HG02852 (cell line): Measurements from ENCODE around the gene PLGRKT.
"Not testable (repeated sequence)": the region's sequence is repeated elsewhere in the genome, so short reads cannot be mapped to it uniquely, and the experiment has no call there.

Source experiments
- ATAC-seq: cut with Tn5 transposase; IDR thresholded peaks from one replicate; pipeline ENCODE4 v1.9.1; 2021; ENCODE audit warnings: mild to moderate bottlenecking, moderate library complexity; ENCODE audit not compliant: unreplicated experiment

Gene PLGRKT

DNA sequence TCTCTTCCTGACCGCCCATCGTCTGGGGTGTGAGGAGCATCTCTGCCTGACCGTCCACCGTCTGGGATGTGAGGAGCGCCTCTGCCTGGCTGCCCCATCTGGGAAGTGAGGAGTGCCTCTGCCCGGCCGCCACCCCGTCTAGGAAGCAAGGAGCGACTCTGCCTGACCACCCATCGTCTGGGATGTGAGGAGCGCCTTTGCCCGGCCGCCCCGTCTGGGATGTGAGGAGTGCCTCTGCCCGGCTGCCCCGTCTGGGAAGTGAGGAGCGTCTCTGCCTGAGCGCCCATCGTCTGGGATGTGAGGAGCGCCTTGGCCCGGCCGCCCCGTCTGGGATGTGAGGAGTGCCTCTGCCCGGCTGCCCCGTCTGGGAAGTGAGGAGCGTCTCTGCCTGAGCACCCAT lies 4.4 kb downstream of the PLGRKT start:
- not testable (repeated sequence) for ATAC-seq

DNA sequence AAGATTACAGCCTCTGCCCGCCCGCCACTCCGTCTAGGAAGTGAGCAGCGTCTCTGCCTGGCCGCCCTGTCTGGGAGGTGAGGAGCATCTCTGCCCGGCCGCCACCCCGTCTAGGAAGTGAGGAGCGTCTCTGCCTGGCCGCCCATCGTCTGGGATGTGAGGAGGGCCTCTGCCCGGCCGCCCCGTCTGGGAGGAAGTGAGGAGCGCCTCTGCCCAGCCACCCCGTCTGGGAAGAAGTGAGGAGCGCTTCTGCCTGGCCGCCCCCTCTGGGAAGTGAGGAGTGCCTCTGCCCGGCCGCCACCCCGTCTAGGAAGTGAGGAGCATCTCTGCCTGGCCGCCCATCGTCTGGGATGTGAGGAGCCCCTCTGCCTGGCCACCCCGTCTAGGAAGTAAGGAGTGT lies 4.8 kb downstream of the PLGRKT start:
- ATAC-seq: not testable (repeated sequence)

DNA sequence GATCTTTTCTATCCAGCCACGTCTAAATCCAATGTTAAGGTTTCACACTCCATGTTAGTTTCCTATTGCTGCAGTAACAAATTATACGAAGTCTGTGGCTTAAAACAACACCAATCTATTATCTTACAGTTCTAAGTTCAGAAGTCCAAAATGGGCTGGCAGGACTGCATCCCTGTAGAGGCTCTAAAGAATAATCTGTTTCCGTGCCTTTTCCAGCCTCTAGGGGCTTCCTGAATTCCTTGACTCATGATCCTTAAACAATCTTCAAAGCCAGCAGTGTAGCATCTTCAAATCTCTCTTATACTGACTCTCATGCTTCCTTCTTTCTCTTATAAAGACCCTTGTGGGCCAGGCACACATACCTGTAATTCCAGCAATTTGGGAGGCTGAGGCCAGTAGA lies 6.8 kb downstream of the PLGRKT start:
- no peak for ATAC-seq

DNA sequence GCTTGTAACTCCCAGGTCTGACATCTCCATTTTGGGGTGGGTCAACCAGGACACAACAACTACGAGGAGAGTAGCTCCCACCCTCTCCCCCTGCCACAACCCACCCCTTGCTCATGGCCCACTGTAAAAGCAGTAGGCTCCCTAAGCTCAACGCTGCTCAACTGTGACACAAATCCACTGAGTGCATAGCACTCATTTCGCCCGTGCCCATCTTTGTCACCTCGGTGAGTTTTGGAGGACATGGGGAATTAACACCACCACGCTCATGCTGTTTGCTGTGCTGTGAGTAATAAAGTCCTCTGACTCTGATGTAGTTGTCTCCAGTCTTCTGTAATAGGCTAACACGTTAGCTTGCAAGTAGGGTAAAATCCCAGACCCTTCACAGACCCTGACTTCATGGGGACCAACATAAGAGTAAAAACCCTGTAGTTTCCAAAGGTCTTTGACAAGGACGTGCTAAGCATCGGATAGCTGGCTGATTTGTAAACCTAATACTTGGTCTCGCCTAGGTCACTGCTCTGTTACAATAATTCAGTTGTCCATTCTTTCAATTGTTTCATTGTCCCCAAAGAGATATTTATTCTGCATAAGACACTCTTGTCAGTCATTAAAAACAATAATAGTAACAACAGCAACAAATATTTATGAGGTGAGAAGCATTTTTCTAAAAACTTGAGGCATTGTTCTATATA lies 7.7 kb downstream of the PLGRKT start:
- ATAC-seq: no peak

DNA sequence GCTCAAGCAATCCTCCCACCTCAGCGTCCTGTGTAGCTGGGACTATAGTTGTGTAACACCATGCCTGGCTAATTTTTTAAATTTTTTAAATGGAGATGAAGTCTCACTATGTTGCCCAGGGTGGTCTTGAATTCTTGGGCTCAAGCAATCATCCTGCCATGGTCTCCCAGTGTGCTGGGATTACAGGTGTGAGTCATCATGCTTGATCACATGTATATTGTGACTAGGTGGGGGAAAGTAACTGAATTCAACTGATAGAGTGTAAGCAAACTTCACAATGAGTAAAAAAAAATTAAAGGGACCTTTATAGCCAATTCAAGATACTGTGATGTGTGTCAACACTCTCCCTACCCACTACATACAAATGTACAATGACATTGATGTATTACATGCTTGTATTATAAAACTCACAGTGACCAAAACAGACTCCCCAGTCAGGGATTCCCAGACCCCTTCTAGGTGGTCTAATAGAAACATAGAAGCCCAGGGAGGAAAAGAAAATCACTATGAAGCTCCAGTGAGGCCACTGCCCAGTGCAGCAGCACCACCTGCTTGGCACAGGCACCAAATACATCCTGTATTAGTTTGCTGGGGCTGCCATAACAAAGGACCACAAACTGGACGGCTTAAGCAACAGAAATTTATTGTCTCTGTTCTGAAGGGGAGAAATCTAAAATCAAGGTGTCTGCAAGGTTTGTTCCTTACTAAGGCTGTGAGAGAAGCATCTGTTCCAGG lies 8.8 kb downstream of the PLGRKT start:
- ATAC-seq: no peak

DNA sequence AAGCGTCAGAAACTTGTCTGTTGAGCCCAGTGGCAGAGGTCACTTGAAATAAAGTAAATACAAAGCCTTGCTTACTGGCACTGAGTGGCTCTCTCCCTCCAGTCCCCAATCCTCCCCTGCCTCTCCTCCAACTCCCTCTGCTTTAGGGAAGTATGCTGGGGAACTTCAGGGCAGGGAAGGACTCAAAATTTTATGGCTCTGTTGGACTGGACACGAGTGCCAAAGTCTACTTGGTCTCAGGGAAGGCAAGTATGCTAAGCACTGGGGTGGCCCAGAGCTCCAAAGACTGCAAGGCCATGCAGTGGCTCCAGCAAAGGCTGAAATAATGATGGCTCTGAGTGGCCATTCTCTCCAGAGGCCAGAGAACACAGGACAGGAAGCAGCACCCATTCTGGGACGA lies 9.6 kb downstream of the PLGRKT start:
- ATAC-seq: no peak

DNA sequence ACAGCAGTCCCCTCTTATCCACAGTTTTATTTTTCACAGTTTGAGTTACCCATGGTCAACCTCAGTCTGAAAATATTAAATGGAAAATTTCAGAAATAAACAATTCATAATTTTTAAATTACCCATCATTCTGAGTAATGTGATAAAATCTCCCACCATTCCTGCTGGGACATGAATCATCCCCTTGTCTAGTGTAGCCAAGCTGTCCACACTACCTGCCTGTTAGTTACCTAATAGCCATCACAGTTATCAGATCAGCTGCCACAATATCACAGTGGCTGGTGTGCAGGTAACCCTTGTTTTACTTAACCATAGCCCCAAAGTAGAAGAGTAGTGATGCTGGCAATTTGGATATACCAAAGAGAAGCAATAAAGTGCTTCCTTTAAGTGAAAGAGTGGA lies 10.7 kb downstream of the PLGRKT start:
- ATAC-seq: no peak

DNA sequence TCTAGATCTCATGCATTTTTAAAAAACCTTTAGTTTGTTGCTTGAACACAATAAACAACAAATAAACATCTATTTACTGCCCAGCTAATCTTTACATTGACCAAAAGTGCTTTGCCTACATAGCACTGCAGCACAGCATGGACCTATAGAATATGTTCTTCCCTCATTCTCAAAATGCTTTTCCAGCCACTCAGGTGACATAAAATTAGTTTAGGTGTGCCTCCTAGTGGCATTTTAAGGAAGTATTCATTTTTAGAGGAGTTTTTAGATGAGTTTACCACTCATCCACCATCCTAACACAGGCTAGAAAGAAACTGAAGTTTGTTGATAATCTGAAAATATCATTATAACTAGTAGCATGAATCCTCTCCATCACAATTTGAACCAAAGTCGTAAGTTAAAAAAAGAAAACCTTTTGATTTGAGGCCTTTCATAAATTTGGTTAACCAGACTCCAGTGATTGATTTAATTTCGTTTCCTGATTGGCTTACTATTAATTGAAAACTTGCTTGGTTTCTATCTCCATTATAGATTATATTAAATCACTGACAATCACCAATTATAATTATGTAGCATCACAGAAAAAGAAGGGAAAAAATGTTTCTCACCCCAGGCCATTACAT lies 12.6 kb downstream of the PLGRKT start:
- no peak for ATAC-seq

DNA sequence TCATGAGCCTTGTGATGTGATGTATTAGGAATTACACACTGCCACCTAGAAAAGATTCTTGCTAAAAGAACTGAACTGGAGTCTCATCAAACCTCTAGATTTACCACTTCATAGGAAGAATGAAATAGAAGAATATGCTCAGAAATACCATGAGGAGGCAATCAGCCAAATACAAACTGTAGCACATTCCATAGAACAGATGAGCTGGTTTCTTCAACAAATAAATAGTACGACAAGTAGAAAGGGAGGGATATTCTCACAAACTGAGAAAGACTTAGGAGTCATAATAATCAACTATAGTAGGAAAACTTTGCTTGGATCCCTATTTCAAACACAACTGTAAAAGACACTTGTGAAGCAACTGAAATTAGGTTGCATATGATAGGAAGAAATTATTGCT lies 15.4 kb downstream of the PLGRKT start:
- ATAC-seq: no peak

DNA sequence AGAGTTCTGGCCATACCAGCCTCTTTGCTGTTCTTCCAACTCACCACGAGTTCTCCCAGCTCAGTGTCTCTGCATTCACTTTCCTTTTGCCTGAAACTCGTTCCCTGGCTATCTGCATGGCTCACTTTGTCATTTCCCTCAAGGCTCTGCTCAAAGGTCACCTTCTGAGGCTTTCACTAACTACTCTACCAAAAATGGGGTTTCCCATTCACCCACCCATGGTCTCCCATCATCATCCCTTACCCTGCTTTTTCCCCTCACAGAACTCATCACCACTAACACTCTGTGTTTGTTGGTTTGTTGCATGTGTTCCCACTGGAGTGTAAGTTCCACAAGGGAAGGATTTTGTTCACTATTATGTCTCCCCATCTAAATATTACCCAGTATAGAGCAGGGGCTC lies 16.6 kb downstream of the PLGRKT start:
- no peak for ATAC-seq

DNA sequence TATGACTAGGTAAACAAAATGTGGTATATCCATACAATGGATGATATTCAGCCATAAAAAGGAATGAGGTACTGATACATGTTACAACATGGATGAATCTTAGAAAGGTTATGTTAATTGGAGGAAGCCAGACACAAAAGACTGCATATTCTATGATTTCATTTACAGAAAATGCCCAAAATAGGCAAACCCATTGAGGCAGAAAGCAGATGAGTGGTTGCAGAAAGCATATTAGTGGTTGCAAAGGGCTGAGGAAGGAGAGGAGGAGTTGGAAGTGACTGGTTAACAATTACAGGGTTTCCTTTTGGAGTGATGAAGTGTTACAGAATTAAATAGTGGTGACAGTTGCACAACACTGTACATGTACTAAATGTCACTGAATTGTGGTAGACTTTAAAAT lies 17.7 kb downstream of the PLGRKT start:
- no peak for ATAC-seq

DNA sequence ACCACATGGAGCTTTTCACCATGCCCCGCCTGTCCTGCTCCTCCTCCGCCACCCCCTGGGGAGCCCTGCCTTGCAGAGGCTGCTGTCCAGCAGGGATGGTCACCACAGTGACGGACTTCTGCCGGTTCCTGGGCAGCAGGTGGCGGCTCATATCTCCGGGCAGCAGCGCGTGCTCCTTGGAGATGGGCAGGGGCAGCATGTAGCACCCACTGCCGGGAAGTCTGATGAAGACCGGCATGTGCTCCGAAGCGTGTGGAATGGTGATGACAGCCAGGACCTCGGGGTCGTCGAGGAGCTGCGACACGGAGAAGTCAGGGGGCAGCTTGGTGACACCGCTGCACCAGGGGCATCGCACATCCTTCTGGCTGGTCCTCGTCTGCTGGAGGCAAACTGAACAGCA lies 19.2 kb downstream of the PLGRKT start:
- no peak for ATAC-seq

DNA sequence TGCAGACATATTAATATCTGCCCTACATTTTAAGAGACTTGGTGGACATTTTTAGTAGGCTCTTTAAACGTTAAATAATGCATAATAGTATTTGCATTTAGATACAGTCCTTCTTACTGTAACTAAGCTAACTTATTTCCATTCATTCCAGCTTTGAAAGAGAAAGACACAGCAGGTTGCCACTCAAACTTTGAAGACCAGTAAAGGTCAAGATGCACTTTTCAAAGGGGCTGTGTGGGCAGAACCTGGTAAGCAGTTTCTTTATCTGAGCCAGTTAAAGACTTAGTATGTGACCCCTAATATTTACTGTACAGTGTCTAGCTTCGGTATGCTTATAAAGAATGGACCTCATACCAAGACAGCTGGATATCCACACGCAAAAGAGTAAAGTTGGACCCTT lies 20.8 kb downstream of the PLGRKT start:
- no peak for ATAC-seq

DNA sequence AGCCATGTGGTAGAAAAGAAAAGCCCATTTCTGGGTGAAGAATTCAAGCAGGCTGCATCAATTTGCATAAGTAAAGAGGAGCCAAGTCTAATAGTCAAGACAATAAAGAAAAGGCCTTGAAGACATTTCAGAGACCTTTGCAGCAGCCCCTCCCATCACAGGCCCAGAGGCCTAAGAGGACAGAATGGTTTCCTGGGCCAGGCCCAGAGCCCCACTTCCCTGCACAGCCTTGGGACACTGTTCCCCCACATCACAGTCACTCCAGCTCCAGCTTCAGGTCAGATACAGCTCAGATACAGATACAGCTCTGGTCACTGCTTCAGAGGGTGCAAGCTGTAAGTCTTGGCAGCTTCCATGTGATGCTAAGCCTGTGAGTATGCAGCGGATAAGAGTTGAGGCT lies 29.1 kb downstream of the PLGRKT start:
- no peak for ATAC-seq

DNA sequence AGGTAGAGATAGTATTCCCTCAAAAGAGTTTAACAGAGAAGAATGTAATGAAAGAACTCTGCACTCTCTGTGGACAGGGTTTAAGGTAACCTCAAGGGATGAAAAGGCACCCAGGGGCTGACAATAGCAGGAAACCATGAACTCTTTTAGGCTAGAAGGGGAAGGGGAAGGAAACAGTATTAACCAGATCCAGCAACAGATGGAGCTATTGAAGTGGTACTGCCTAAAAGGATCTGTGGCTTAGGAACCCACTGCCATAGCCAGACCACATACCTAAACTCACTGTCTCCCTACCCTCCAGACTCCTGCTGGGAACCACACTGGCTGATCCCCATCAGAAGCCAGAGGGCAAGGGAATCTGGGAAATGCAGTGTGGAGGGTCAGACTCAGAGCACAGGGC lies 35.5 kb downstream of the PLGRKT start:
- ATAC-seq: no peak

DNA sequence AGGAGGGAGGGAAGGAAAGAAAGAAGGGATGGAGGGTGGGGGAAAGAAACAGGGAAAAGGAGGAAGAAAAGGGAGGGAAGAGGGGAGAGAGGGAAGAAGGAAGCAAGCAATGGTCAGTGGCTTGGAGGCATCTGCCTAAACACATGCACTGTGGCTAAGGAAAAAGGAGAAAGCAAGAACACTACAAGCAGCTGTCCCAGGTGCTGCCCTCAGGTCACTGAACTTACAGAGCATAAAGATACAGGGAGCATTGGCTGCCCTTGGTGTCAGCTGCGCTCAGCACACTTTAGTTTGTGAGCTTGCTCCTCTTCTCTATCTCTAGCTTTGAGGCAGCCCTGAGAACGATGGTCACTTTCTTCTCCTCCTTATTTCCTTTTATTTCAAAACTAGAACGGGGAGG lies 40.2 kb downstream of the PLGRKT start:
- ATAC-seq: not testable (repeated sequence)

DNA sequence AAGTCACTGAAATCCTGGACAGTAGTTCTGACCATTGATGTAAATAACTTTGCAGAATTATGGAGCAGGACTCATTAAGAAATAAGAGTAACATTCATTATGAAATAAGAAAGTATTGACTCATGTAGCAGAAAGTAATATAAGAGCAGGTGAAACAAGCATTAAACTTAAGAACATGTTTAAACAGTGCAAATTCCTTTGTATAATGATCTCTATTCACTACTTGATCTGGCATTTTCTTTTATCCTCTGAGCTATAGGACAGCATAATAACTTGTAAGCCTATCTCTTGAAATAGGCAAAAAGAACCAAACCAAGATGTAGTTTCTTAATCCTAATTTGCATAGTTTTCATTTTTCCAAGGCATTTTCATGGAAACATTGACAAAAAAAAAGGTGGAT lies 42.3 kb downstream of the PLGRKT start:
- ATAC-seq: no peak

DNA sequence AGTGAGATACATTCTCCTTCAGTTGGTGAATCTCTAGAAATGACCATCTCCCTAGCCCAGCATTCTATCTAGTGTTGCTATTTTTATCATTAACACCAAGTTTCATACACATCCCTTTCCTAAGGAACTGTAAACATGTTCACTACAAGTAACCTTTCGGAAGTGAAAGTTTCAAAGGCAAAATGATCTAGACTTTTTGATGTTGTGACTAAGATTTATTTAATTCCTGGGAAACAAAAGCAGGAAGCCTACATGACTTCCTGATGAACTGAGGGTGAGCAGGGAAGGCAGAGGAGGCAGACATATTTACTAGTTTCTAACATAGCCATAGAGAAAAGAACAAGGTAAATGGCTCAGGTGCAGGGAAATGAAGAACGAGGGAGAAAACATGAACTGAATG lies 43.7 kb downstream of the PLGRKT start:
- ATAC-seq: not testable (repeated sequence)

DNA sequence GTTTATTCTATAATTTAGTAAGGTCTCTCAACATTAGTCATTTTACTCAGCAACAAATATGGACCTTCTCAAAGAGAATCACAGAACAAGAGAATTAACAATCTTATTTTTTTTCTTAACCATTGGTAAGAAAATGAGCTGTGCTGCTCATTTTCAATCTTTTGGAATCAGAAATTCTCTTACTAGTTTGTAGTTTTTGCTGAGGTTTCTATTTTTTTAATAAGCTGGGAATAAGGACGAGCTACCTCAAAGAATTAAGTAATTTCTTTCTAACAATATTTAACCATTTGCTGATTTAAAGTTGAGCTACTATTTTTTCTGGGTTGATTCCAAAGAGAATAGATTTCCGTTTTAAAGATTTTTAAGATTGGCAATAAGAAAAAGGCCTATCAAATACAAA lies 44.2 kb downstream of the PLGRKT start:
- no peak for ATAC-seq

DNA sequence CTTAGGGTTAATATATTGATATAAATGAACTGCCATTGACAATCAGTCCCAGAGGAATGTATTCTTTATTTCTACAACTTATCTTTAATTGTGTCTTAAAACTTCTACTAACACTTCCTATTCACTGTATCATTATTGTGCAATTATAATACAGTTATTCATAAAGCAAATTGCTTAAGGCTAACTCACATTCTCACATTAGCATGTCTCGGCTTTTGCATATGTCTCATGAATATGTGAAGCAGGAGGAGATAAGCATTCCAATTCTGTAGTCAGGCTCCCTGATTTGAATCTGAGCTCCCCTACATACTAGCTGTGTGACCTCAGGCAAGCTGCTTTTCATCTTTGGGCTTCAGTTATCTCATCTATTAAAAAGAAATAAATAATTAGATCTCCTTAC lies 45.4 kb downstream of the PLGRKT start:
- no peak for ATAC-seq

DNA sequence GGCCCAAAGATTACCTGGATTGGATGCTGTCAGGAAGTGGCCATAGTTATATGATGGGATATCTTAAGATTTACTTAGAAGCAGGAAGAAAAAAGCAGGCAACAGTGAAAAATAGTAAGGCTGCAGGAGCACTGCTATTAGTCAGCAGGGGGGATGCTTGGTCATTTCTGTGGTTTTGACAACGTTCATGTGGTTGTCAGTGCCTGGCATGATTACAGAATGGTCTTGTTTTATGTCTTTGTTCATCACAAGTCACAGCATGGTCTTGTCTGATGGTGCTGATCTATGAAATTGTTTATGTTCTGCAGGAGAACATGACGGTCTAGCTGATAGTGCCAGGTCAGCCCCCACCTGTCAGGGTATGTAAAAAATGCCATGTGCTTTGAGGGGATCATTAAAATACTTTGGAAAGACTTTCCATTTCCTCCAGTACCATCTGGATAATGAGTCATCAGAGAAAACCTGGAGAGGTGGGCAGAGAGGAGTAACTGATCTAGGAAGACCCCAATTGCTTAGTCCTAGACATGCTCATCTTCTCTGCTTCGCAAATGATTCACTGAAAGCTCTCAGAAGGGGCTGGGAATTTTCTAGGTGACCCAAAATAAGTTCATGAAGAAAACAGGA lies 48.5 kb downstream of the PLGRKT start:
- no peak for ATAC-seq
